Measurements from ENCODE around the gene SLC17A9. TPM values are rescaled to one million over a fixed set of nuclear protein-coding genes. Genes with fewer than 3 reads are reported as not detected.

The SLC17A9 gene
- total and polyA plus RNA-seq, 11 donors = 0.16 to 6.6 (median 0.85) TPM

DNA sequence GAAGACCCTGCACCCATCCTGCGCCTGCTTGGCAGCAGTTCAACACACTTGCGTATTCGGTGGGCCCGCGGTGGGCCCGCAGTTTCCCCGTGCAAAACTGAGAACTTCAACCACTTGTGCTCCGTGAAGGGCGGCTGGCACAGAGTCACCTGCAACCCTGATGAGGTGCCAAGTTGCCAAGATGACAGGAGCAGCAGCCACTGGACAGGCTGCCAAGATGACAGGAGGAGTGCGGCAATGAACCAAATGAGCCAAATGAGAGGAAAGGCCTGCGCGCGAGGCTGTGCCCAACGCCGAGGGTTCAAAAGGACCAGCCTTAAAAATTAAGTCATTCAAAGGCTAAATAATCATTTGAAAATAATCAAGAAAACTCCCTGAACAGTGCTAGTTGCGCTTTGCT, 46.3 kb upstream of the SLC17A9 start:
- TF ChIP-seq, protein P1, sequence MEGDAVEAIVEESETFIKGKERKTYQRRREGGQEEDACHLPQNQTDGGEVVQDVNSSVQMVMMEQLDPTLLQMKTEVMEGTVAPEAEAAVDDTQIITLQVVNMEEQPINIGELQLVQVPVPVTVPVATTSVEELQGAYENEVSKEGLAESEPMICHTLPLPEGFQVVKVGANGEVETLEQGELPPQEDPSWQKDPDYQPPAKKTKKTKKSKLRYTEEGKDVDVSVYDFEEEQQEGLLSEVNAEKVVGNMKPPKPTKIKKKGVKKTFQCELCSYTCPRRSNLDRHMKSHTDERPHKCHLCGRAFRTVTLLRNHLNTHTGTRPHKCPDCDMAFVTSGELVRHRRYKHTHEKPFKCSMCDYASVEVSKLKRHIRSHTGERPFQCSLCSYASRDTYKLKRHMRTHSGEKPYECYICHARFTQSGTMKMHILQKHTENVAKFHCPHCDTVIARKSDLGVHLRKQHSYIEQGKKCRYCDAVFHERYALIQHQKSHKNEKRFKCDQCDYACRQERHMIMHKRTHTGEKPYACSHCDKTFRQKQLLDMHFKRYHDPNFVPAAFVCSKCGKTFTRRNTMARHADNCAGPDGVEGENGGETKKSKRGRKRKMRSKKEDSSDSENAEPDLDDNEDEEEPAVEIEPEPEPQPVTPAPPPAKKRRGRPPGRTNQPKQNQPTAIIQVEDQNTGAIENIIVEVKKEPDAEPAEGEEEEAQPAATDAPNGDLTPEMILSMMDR (IDR thresholded peaks at IDR 0.05) = no peak
- TF ChIP-seq POLR2A (IDR thresholded peaks at IDR 0.05) = no peak
- ATAC-seq (peak; percentile 53 to 75 (median 60)), DNase-seq (peak in 3 of 5 donors; percentile 34 to 71 (median 46))
- intact Hi-C loops (cut with DNase I) = loop anchor here in 1 of 10 donors (10.0 kb wide), 1 partner anchor 99 kb away; the partner anchor contains the start of gene BHLHE23
- Histone ChIP-seq H3K4me3 (no peak overlapping the region), H3K4me1 (peaks cover 0 to 16% (median 3%) of the 10 kb centered on the region in 12 donors), H3K9me3 (no peaks in the 10 kb centered on the region), H3K27me3 (no peaks in the 10 kb centered on the region), H3K36me3 (peaks cover 12 to 100% (median 99%) of the 10 kb centered on the region in 9 donors), H3K27ac (no peak overlapping the region)
- 59 to 84% (median 68%) methylated on average over 16 of the region's 16 CpGs for WGBS, 4 donors

DNA sequence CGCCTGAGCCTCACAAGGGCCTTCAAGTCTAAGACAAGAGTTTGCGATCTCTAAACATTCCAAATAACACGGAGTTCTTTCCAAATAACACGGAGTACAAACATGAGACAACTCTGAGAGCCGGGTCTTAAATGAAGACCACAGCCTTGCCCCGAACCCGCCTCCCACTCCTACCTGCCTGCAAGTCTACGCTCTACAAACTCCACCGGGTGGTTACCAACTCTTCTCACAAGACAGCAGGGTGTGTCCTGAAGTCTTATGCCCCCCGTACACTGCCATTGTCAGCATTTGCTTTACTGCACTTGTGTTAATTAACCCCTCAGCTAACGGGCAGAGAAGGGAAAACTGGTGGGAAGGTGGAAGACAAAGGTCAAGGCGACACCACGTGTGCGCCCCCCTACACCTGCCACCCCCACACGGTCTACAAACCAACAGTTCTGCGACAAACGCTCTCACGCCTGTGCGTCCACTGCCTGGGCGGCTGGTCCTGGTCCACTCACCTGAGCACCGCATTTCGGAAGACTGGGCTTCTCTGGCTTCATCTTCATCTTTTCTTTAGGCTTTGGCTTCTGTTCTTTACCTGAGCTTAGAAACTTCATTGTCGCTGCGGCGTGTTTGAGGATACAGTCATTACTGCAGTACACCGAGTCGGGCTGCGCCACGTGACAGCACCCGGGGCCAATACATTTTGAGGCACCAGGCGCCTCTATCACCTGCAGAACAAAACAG, 45.7 kb upstream of the SLC17A9 start:
- no peak overlapping the region for H3K4me3 ChIP-seq
- TF ChIP-seq POLR2A (IDR thresholded peaks at IDR 0.05) = no peak
- TF ChIP-seq, protein P1 (IDR thresholded peaks at IDR 0.05) = no peak
- DNase-seq (no peak), ATAC-seq (no peak)
- peaks cover 0 to 17% (median 4%) of the 10 kb centered on the region in 12 donors for H3K4me1 ChIP-seq
- intact Hi-C loops (cut with DNase I) = loop anchor here in 1 of 10 donors (10.0 kb wide), 1 partner anchor 98 kb away; the partner anchor contains the start of gene BHLHE23
- H3K27me3 ChIP-seq = no peaks in the 10 kb centered on the region
- WGBS, 4 donors = 88 to 93% (median 93%) methylated on average over 30 to 31 of the region's 31 CpGs
- no peaks in the 10 kb centered on the region for H3K9me3 ChIP-seq
- H3K27ac ChIP-seq = no peak overlapping the region
- H3K36me3 ChIP-seq = peaks cover 12 to 100% (median 99%) of the 10 kb centered on the region in 9 donors

DNA sequence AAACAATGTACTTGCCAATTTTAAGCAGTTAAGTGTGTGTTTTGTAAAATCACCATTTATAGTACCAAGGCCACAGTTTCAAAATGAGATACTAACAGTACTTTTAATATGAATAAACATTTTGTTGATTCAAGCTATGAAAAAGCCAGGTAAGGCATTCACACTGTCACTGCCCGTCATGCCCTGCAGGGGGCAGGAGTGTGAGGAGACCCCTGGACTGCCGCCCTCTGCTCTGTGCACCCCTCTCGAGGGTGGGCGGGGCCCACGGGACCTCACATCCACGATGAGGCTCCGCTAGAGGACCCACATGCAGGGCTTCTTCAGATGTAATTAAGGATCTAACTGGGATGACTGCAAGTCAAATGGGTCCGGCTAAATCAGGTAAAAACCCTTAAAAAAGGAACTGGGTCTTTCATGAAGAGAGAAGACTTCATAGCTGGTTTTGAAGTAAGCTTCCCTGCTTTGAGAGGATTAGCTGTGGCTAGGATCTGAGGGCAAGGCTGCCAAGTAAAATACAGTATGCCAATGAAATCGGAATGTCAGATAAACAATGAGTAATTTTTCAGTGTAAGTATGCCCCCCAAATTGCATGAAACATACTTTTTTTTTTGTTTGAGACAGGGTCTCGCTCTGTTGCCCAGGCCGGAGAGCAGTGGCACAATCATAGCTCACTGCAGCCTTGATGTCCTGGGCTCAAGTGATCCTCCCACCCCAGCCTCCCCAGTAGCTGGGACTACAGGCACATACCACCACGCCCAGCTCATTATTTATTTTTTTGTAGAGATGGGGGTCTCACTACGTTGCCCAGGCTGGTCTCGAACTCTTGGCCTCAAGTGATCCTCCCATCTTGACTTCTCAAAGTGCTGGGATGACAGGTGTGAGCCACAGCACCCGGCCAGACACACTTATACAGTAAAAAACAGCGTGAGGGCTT, 44.9 kb upstream of the SLC17A9 start:
- DNase-seq (no peak), ATAC-seq (no peak)
- Histone ChIP-seq H3K27me3 (no peaks in the 10 kb centered on the region), H3K9me3 (no peaks in the 10 kb centered on the region), H3K36me3 (peaks cover 12 to 100% (median 100%) of the 10 kb centered on the region in 9 donors), H3K4me1 (peaks cover 0 to 22% (median 6%) of the 10 kb centered on the region in 12 donors), H3K27ac (no peak overlapping the region), H3K4me3 (no peak overlapping the region)
- WGBS, 4 donors = 70 to 76% (median 73%) methylated on average over 16 of the region's 16 CpGs
- intact Hi-C loops (cut with DNase I) = loop anchor here in 1 of 10 donors (10.0 kb wide), 1 partner anchor 97 kb away; the partner anchor contains the start of gene BHLHE23
- TF ChIP-seq POLR2A (IDR thresholded peaks at IDR 0.05) = no peak
- TF ChIP-seq, protein P1 (IDR thresholded peaks at IDR 0.05) = peak in 10 of 12 donors; percentile 12 to 45 (median 33)

Data from heart left ventricle (tissue), 16 donors.